Measurements from ENCODE around the gene ABHD1. TPM values are rescaled to one million over a fixed set of nuclear protein-coding genes. Genes with fewer than 3 reads are reported as not detected.

Gene ABHD1
- total RNA-seq, 3 donors from 2014 or later (not counting 1 experiment from before 2014, with no cell fraction given), result 0.88 to 2.4 (median 1.2) TPM

GRCh38 chr2:27089111-27089954, 34.3 kb upstream of the ABHD1 start:
- peaks cover 21% of the 10 kb centered on the region for H3K4me1 ChIP-seq (ENCODE audit: control insufficient read depth, insufficient read depth, low read length)
- no peaks in the 10 kb centered on the region for H3K36me3 ChIP-seq (ENCODE audit: control insufficient read depth, insufficient read depth, low read length)
- DNase-seq (no peak), ATAC-seq (no peak)
- H3K36me3 Mint-ChIP-seq, result no peaks in the 10 kb centered on the region
- H3K9me3 ChIP-seq (ENCODE audit: control insufficient read depth, insufficient read depth, low read length), result no peaks in the 10 kb centered on the region
- intact Hi-C loops (cut with micrococcal nuclease), result loop anchor here (5.0 to 10.0 kb wide), 2 partner anchors 45 to 123 kb away; partner anchors contain the start of genes ATRAID, PREB, PRR30 and SLC5A6
- no peaks in the 10 kb centered on the region for H3K27me3 ChIP-seq (ENCODE audit: control insufficient read depth, insufficient read depth, low read length)
- 95% methylated on average over 14 of the region's 14 CpGs for WGBS (ENCODE audit: insufficient coverage)
- H3K4me1 Mint-ChIP-seq, result peaks cover 16 to 19% of the 10 kb centered on the region in 2 donors
- no peak overlapping the region for H3K27ac Mint-ChIP-seq
- TF ChIP-seq CTCF (IDR thresholded peaks at IDR 0.05), result no peak
- H3K27me3 Mint-ChIP-seq (ENCODE audit: low read depth in 2 of 2), result no peaks in the 10 kb centered on the region
- H3K27ac ChIP-seq (ENCODE audit: low read length), result no peak overlapping the region
- H3K9me3 Mint-ChIP-seq, result no peaks in the 10 kb centered on the region
- no peak overlapping the region for H3K4me3 ChIP-seq (ENCODE audit: low read length)
- no peak overlapping the region for H3K4me3 Mint-ChIP-seq

GRCh38 chr2:27091746-27092695, 31.6 kb upstream of the ABHD1 start:
- DNase-seq (no peak), ATAC-seq (no peak)
- Mint-ChIP-seq H3K27me3 (ENCODE audit: low read depth in 2 of 2) (no peaks in the 10 kb centered on the region), H3K9me3 (no peaks in the 10 kb centered on the region), H3K27ac (no peak overlapping the region), H3K4me1 (peaks cover 4 to 20% of the 10 kb centered on the region in 2 donors), H3K36me3 (no peaks in the 10 kb centered on the region), H3K4me3 (no peak overlapping the region)
- Histone ChIP-seq H3K4me3 (ENCODE audit: low read length) (no peak overlapping the region), H3K36me3 (ENCODE audit: control insufficient read depth, insufficient read depth, low read length) (no peaks in the 10 kb centered on the region), H3K27me3 (ENCODE audit: control insufficient read depth, insufficient read depth, low read length) (no peaks in the 10 kb centered on the region), H3K27ac (ENCODE audit: low read length) (no peak overlapping the region), H3K9me3 (ENCODE audit: control insufficient read depth, insufficient read depth, low read length) (no peaks in the 10 kb centered on the region), H3K4me1 (ENCODE audit: control insufficient read depth, insufficient read depth, low read length) (peaks cover 13% of the 10 kb centered on the region)
- 84% methylated on average over 25 of the region's 25 CpGs for WGBS (ENCODE audit: insufficient coverage)
- TF ChIP-seq CTCF (IDR thresholded peaks at IDR 0.05), result no peak
- intact Hi-C loops (cut with micrococcal nuclease), result no loop called here

GRCh38 chr2:27092696-27093429, 30.8 kb upstream of the ABHD1 start:
- H3K27ac ChIP-seq (ENCODE audit: low read length), result no peak overlapping the region
- no peaks in the 10 kb centered on the region for H3K9me3 ChIP-seq (ENCODE audit: control insufficient read depth, insufficient read depth, low read length)
- no peaks in the 10 kb centered on the region for H3K36me3 Mint-ChIP-seq
- TF ChIP-seq CTCF (IDR thresholded peaks at IDR 0.05), result no peak
- DNase-seq (no peak), ATAC-seq (no peak)
- no peak overlapping the region for H3K27ac Mint-ChIP-seq
- intact Hi-C loops (cut with micrococcal nuclease), result no loop called here
- WGBS (ENCODE audit: insufficient coverage), result 83% methylated on average over 10 of the region's 10 CpGs
- no peak overlapping the region for H3K4me3 Mint-ChIP-seq
- H3K36me3 ChIP-seq (ENCODE audit: control insufficient read depth, insufficient read depth, low read length), result no peaks in the 10 kb centered on the region
- no peaks in the 10 kb centered on the region for H3K27me3 ChIP-seq (ENCODE audit: control insufficient read depth, insufficient read depth, low read length)
- peaks cover 0 to 16% of the 10 kb centered on the region in 2 donors for H3K4me1 Mint-ChIP-seq
- no peaks in the 10 kb centered on the region for H3K9me3 Mint-ChIP-seq
- H3K4me3 ChIP-seq (ENCODE audit: low read length), result no peak overlapping the region
- H3K4me1 ChIP-seq (ENCODE audit: control insufficient read depth, insufficient read depth, low read length), result peaks cover 9% of the 10 kb centered on the region
- H3K27me3 Mint-ChIP-seq (ENCODE audit: low read depth in 2 of 2), result no peaks in the 10 kb centered on the region
